Measurements from ENCODE around the gene COL4A2.
A peak's percentile ranks its signal among the peaks of the same experiment; 100 is the strongest.

The COL4A2 gene

DNA sequence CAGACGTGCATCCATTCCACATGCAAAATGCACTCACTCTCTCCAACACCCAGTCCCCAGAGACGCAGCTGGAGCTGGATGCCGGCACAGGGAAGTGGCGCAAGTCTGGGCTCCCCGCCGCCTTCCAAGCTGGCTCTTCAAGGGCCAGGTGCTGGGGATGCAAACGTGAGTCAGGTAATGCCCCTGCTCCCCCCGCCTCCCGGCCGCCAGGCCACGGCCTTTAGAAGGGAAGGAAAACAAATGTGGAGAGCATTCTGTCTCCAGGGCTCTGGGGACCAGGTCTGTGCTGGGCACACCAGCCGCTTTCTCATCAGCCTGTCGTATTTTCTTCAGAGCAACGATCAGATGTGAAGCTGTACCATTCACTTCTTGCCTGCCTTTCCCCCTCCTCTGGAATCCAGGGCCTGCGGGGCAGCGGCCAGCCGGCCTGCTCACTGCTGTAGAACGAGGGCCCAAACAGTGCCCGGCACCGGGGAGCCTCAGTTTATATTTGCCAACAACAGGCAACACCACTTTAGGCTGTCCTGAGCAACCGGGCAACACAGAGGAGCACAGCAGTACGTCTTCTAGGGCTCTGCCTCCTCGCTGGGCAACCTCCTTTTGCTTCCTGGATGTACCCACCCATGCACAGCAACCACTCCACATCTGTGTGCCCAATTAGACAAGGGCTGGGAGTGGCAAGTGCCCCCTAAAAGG is 250.7 kb downstream of the COL4A2 start:
- DNase-seq (ENCODE audit: low read depth in 2 of 2): no peak

DNA sequence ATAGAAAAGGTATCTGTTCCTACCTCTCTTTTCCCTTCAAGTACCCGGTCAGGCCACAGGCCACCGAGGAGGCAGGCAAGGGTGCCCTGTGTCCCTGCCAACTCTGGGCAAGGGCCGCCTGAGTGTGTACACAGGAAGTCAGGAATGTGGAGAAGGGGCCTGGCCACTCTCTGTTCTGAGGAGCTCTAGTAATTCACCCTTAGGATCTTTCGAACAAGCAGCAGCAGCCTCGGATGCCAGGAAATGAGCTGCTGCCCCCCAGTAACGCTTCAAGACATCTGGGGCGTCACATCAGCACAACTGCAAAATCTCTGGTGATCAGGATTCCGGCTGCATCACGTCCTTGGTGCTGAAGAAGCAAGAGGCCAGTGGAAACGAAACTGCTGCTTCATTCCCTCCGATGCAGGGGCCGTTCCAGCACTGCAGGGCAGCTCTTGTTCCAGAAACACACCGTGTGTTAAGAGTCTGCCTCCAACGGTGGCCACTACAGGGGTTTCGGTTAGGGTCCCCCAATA is 252.4 kb downstream of the COL4A2 start:
- no peak for DNase-seq (ENCODE audit: low read depth in 2 of 2)

DNA sequence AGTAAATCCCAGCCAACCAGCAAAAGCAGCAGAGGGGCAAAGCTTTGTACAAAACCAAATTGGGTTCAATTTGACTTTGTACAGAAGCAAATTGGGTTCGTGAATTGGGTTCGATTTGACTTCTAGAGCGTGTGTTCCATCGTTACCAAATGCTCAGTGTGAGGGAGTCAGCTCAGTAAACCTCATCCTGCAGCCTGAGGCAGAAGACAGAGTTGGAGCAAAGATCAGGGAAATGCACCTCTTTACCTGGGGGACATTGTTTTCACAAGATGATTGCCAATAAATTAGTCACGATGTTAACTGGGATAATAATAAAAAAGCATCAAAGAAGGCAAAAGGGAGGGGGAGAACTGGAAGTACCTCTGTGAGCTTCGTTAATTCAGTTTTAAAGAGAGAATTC is 252.9 kb downstream of the COL4A2 start:
- no peak for DNase-seq (ENCODE audit: low read depth in 2 of 2)

DNA sequence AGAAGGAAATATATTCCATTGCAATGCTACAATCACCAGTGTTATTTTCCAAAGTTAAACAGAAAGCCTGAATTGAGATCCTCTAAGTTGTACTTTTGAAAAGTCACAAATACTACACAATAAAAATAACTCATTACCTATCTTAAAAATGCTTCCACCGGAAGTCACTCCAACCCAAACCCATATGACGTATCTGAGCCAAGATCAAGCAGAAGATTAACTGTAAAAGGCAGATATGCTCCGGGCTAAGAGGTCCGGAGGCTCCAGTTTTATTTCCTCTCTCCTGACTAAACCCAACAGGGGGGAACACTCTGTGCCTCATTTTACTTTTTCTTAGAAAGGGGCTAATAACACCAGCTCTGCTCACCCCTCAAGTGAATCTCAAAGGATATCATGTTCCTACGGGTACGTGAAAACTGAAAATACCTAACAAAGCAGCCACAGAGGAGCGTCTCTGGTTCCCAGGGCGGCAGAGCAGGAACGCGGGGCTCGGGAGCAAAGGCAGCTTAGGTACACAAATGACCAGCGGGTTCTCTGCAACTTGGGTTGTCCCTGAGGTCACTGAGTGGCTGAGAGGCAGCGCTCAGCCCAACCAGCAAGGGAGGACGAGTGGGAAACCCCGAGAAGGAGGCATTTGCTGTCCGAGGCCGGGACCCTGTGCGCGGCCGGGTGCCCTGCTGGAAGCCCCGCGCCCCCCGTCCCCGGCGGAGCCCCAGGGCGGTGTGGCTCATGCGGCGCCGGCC is 253.7 kb downstream of the COL4A2 start:
- no peak for DNase-seq (ENCODE audit: low read depth in 2 of 2)

DNA sequence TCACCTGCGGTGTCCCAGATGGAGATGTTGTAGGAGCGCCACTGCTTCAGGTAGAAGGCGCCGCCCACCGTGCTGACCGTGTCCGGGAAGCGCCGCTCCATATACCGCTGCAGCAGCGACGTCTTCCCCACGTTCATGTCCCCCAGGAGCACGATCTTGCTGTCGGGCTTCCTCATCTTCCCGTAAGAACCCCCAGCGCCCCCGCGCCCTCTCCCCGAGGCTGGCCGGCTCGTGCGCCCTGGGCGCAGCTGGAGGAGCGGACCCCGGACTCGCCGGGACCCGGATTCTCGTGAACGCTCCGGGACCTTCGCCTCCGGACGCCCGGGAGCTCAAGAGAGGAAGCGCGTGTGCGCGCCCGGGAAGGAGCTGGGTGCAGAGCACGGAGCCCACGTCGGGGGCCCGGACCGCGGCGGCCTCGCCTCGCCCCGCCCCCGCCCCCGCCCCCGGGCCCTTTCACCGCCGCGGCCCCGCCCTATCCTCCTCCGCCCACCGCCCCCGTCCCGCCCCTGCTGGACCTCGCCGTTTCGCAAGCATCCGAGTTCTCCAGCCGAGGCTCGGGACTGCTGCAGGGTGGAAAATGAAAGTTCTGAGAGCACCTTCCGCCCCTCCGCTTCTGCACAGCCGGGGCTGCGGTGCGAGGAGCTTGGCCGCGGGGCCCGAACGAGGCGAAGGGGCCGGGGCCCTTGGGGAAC is 254.4 kb downstream of the COL4A2 start, which contains the start of gene RAB20:
Gene RAB20 (minus strand): TSS at position 379 of the 692 bp plus-strand sequence. CDS start 203 bp downstream, at position 176.
- DNase-seq (ENCODE audit: low read depth in 2 of 2): peak; percentile 23 to 30

DNA sequence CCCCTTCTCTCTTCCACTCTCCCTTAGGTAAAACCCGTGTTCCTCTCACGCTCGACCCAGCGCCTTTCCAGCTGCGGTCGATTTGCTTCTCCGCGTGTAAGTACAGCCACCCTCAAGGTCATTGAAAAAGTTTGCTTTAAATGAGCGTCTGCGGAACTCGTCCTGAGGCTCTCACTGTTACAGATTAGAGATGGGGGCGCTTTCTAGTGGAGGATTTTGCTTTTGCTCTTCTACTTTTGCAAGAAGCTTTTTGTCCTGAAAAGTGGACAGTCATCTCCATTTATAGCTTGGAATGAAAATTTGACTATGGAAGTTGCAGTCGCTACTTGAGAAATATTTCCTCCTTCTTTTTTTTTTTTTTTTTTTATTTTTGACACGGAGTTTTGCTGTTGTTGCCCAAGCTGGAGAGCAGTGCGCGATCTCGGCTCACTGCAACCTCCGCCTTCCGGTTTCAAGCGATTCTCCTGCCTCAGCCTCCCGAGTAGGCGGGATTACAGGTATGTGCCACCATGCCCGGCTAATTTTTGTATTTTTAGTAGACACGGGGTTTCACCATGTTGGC is 255.0 kb downstream of the COL4A2 start:
- no peak for DNase-seq (ENCODE audit: low read depth in 2 of 2)
